ENCODE data around the gene AIPL1. TPM values are rescaled to one million over a fixed set of nuclear protein-coding genes. Genes with fewer than 3 reads are reported as not detected.

Gene AIPL1, protein sequence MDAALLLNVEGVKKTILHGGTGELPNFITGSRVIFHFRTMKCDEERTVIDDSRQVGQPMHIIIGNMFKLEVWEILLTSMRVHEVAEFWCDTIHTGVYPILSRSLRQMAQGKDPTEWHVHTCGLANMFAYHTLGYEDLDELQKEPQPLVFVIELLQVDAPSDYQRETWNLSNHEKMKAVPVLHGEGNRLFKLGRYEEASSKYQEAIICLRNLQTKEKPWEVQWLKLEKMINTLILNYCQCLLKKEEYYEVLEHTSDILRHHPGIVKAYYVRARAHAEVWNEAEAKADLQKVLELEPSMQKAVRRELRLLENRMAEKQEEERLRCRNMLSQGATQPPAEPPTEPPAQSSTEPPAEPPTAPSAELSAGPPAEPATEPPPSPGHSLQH
- total RNA-seq: not detected in 2 replicates

DNA sequence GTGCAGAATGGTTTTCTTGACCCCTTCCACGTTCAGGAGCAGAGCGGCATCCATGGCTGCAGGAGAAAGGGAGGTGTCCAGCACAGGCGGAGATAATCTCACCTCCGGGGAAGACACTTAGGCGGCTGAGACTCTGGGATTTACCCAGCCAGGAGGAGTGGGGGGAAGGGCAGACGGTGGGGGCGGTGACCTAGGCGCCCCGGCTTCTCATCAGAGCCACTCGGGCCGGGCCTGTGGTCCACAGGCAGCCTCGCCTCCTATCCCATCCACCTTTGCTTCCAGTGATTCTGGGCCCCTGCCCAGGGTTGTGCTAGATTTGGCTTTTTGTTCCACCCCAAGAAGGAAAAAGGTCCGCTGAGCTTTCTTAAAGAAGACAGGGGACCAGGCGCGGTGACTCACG, at the start of gene AIPL1:
AIPL1 (minus strand) TSS at position 71 of the 400 bp plus-strand sequence; CDS start at position 54, 17 bp downstream.

DNA sequence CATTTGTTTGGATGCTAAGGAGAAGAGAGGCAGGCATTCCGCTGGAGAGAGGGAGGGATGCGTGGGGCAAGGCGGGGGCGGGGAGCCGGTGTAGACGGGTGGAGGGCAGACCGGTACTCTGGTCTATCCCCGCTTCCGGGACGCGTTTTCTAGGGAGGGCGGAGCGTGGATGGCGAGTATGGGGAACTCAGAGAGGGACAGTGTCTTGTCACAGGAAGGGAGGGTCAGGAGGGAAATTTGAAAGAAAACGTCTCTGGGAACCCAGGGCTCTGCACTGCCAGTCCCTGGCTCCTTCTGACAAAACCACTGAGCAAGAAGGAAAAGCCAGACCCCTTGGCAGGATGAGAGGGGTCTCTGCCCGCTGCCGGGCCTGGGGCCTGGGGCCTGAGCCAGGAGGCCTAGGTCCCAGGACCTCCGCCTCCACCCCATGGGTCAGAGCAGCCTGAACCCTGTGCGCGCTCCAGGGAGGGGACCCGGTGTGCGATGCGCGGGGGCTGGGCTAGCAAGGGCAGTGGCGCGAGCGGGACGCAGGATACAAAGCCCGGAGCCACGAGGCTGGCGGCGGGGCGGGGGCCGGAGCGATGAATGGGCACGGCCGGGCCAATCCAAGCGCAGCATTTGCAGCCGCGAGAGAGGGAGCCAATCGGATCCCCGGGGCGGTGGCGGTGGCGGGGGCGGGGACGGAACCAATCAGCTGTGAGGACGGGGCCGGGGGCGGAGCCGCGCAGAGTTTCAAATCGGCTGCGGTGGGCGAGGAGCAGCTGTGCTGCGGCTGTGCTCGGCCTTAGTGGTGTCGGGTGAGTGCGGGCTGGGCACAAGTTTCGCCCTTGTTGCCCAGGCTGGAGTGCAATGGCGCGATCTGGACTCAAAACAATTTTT, 9.0 kb upstream of the AIPL1 start, which contains the start of gene PIMREG:
PIMREG (plus strand) TSS at position 764 of the 879 bp plus-strand sequence. CDS start 656 bp downstream, outside the sequence.

Other genes starting within 250 kb of the AIPL1 start
- gene PIMREG, start 9.3 kb upstream of the AIPL1 start, total RNA-seq: 8.8 and 20.2 TPM in 2 replicates
- 2.2 and 2.7 TPM in 2 replicates for gene PITPNM3, start 121.4 kb upstream of the AIPL1 start, total RNA-seq
- gene KIAA0753, start 205.6 kb upstream of the AIPL1 start, total RNA-seq: 9.9 and 13.5 TPM in 2 replicates
- gene TXNDC17, start 205.9 kb upstream of the AIPL1 start, total RNA-seq: 102 and 157 TPM in 2 replicates
- 10.3 and 12.9 TPM in 2 replicates for gene MED31, start 216.5 kb upstream of the AIPL1 start, total RNA-seq
- gene C17orf100, start 216.6 kb upstream of the AIPL1 start, total RNA-seq: 0.18 and 0.38 TPM in 2 replicates

Data from endothelial cell of coronary artery (primary cell).